GM23338 (cell line): ENCODE results near the gene SPOPL. TPM values are rescaled to one million over a fixed set of nuclear protein-coding genes. Genes with fewer than 3 reads are reported as not detected.

ENCODE experiments used
- ATAC-seq: fragments of 200-7000 bp; cut with Tn5 transposase; 3 replicates; pipeline ENCODE4 v1.9.1; 2020
- DNase-seq: peaks from one replicate; pipeline ENCODE4 v3.0.0-alpha.2; 2015; ENCODE audit warnings: low spot score
- H2AFZ ChIP-seq: fragments of 200-600 bp; sonication (generic); 2 replicates; pipeline ENCODE4 v1.8.0; 2016; ENCODE audit warnings: antibody characterized with exemption, mild to moderate bottlenecking, moderate library complexity
- H3F3A ChIP-seq: fragments of 200-600 bp; sonication (generic); replicated peaks from 2 replicates; pipeline ENCODE4 v1.8.0; 2017; ENCODE audit warnings: antibody characterized with exemption, mixed run types, low read depth
- H3K27ac ChIP-seq: fragments of 200-600 bp; sonication (generic); 2 replicates; pipeline ENCODE4 v1.6.1; 2016; ENCODE audit warnings: low read depth
- H3K27me3 ChIP-seq: fragments of 200-600 bp; sonication (generic); 2 replicates; pipeline ENCODE4 v1.8.0; 2016; ENCODE audit warnings: mild to moderate bottlenecking, mixed run types, moderate library complexity; ENCODE audit not compliant: insufficient read depth
- H3K36me3 ChIP-seq: fragments of 200-600 bp; sonication (generic); 2 replicates; pipeline ENCODE4 v1.8.0; 2016; ENCODE audit warnings: mild to moderate bottlenecking; ENCODE audit not compliant: insufficient read depth
- H3K4me1 ChIP-seq: fragments of 200-600 bp; sonication (generic); 2 replicates; pipeline ENCODE4 v1.8.0; 2016; ENCODE audit warnings: mild to moderate bottlenecking, moderate library complexity; ENCODE audit not compliant: insufficient read depth
- H3K4me2 ChIP-seq: fragments of 200-600 bp; sonication (generic); 2 replicates; pipeline ENCODE4 v1.7.1; 2017; ENCODE audit warnings: mixed run types
- H3K4me3 ChIP-seq: fragments of 200-600 bp; sonication (generic); 2 replicates; pipeline ENCODE4 v1.6.1; 2016; ENCODE audit warnings: mixed run types
- H3K79me2 ChIP-seq: fragments of 200-600 bp; sonication (generic); replicated peaks from 2 replicates; pipeline ENCODE4 v1.8.0; 2017; ENCODE audit warnings: mild to moderate bottlenecking; ENCODE audit not compliant: insufficient read depth
- H3K9me2 ChIP-seq: fragments of 200-600 bp; sonication (generic); 2 replicates; pipeline ENCODE4 v1.8.0; 2017; ENCODE audit not compliant: insufficient read depth
- H4K20me1 ChIP-seq: fragments of 200-600 bp; sonication (generic); replicated peaks from 2 replicates; pipeline ENCODE4 v1.8.0; 2017; ENCODE audit warnings: mild to moderate bottlenecking; ENCODE audit not compliant: insufficient read depth
- H3K27ac Mint-ChIP-seq: 2 replicates; pipeline ENCODE4 v1.8.0; 2020; ENCODE audit warnings: inconsistent platforms, mild to moderate bottlenecking, moderate library complexity, mixed read lengths
- H3K27me3 Mint-ChIP-seq: 3 replicates; pipeline ENCODE4 v1.8.0; 2022; ENCODE audit warnings: low read depth, mild to moderate bottlenecking, moderate library complexity, mixed read lengths, inconsistent platforms; ENCODE audit not compliant: insufficient read depth, poor library complexity
- H3K36me3 Mint-ChIP-seq: 3 replicates; pipeline ENCODE4 v1.8.0; 2021; ENCODE audit warnings: low read depth, mild to moderate bottlenecking, inconsistent platforms, moderate library complexity, mixed read lengths
- H3K4me1 Mint-ChIP-seq: 3 replicates; pipeline ENCODE4 v1.8.0; 2020; ENCODE audit warnings: mild to moderate bottlenecking, inconsistent platforms, mixed read lengths
- H3K4me3 Mint-ChIP-seq: 3 replicates; pipeline ENCODE4 v1.8.0; 2021; ENCODE audit warnings: moderate library complexity, mild to moderate bottlenecking, inconsistent platforms, mixed read lengths
- H3K9me3 Mint-ChIP-seq: 3 replicates; pipeline ENCODE4 v1.8.0; 2020; ENCODE audit warnings: moderate library complexity, mild to moderate bottlenecking, inconsistent platforms, mixed read lengths
- CREB1 ChIP-seq: fragments of 250-450 bp; sonication (Bioruptor Pico); IDR thresholded peaks from 2 replicates; pipeline ENCODE4 v1.5.0; 2020; ENCODE audit warnings: low read depth, mild to moderate bottlenecking, moderate library complexity
- EZH2 ChIP-seq: fragments of 200-600 bp; sonication (generic); IDR thresholded peaks from one replicate; pipeline ENCODE4 v1.8.0; 2017; ENCODE audit warnings: antibody characterized with exemption, mild to moderate bottlenecking, low read depth; ENCODE audit not compliant: unreplicated experiment
- EZH2phosphoT487 ChIP-seq: fragments of 200-600 bp; sonication (generic); IDR thresholded peaks from one replicate; pipeline ENCODE4 v1.8.1; 2018; ENCODE audit warnings: antibody characterized with exemption; ENCODE audit not compliant: unreplicated experiment
- JUNB ChIP-seq: IDR thresholded peaks from one replicate; pipeline ENCODE4 v1.6.1; 2016; ENCODE audit warnings: antibody characterized with exemption; ENCODE audit not compliant: unreplicated experiment
- NANOG ChIP-seq: IDR thresholded peaks from 2 replicates; pipeline ENCODE4 v1.6.1; 2016; ENCODE audit warnings: antibody characterized with exemption, borderline replicate concordance
- POLR2AphosphoS5 ChIP-seq: IDR thresholded peaks from 2 replicates; pipeline ENCODE4 v1.6.1; 2016; ENCODE audit warnings: antibody characterized with exemption, low read depth
- STAT1 ChIP-seq: IDR thresholded peaks from one replicate; pipeline ENCODE4 v1.6.1; 2016; ENCODE audit warnings: antibody characterized with exemption; ENCODE audit not compliant: unreplicated experiment
- ZNF114 ChIP-seq: fragments of 250-450 bp; sonication (Bioruptor Pico); IDR thresholded peaks from 2 replicates; pipeline ENCODE4 v1.5.0; 2020; ENCODE audit warnings: mild to moderate bottlenecking, moderate library complexity
- ZNF331 ChIP-seq: fragments of 250-450 bp; sonication (Bioruptor Pico); IDR thresholded peaks from 2 replicates; pipeline ENCODE4 v1.5.0; 2020; ENCODE audit warnings: low read depth, mild to moderate bottlenecking, moderate library complexity
- polyA plus RNA-seq: library from polyadenylated mRNA; unstranded; fragments of >200 nt; fragmentation: Nextera tagmentation; extraction: Ambion mirVana; gene quantifications from 2 replicates; pipeline ENCODE4 v1.2.1, GENCODE V29; 2016
- total RNA-seq: library from RNA; depleted of rRNA; stranded (reverse); fragments of >200 nt; shearing (Covaris generic); gene quantifications from 2 replicates; pipeline ENCODE4 v1.2.3, GENCODE V29; 2014
- TF ChIP-seq, protein P1 (sequence below): IDR thresholded peaks from 2 replicates; pipeline ENCODE4 v1.6.1; 2016; ENCODE audit warnings: antibody characterized with exemption
- TF ChIP-seq, protein P2 (sequence below): fragments of 250-450 bp; sonication (Bioruptor Pico); IDR thresholded peaks from 2 replicates; pipeline ENCODE4 v1.5.0; 2020; ENCODE audit warnings: mild to moderate bottlenecking, moderate library complexity
- TF ChIP-seq, protein P3 (sequence below): IDR thresholded peaks from one replicate; pipeline ENCODE4 v1.6.1; 2018; ENCODE audit warnings: antibody characterized with exemption; ENCODE audit not compliant: unreplicated experiment
- TF ChIP-seq, protein P4 (sequence below), 2 experiments: fragments of 200-600 bp in 1 of 2; sonication (generic) in 1 of 2; conservative IDR thresholded peaks; 2 replicates each; pipeline versions ENCODE4 v1.5.1 to v1.6.1; 2016 to 2017; ENCODE audit warnings: antibody characterized with exemption in 2 of 2, low read depth in 2 of 2, mild to moderate bottlenecking in 2 of 2, moderate library complexity in 1 of 2

Gene SPOPL
- total and polyA plus RNA-seq, 2 experiments from 2014 or later = 4.5 to 15.4 TPM

DNA sequence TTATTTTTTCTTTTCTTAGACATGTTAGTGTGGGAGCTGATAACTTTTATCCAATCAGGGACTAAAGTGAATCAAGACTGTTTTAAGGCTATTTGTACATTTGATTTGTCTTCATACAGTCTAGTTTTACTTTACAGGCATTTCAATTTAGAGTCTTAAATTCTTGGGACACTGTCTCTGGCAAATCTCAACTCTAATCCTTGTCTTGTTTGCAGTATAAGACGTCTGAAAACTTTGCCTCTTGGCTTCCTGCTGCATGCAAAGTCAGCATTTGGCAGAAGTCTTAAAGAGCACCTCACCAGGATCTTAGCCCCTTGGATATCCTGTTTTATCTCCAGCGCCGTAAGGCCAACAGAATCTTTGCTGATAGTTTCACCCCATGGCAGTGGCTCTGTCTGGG, 30.3 kb downstream of the SPOPL start:
- Histone ChIP-seq H3K9me2 (no peaks in the 10 kb centered on the region), H3F3A (peaks cover 4% of the 10 kb centered on the region; the same call in 1 of the 2 replicates), H3K4me3 (no peak overlapping the region), H3K4me1 (peaks cover 17% of the 10 kb centered on the region), H4K20me1 (peaks cover 20% of the 10 kb centered on the region), H3K36me3 (no peaks in the 10 kb centered on the region), H3K27ac (no peak overlapping the region), H2AFZ (no peak overlapping the region), H3K4me2 (no peak overlapping the region), H3K79me2 (peaks cover 83% of the 10 kb centered on the region), H3K27me3 (no peaks in the 10 kb centered on the region)
- peaks cover 3% of the 10 kb centered on the region for H3K9me3 Mint-ChIP-seq
- peaks cover 9% of the 10 kb centered on the region for H3K36me3 Mint-ChIP-seq
- ATAC-seq (peak; percentile 51), DNase-seq (peak; percentile 51)
- peaks cover under 1% of the 10 kb centered on the region for H3K27me3 Mint-ChIP-seq
- TF ChIP-seq, protein P1, sequence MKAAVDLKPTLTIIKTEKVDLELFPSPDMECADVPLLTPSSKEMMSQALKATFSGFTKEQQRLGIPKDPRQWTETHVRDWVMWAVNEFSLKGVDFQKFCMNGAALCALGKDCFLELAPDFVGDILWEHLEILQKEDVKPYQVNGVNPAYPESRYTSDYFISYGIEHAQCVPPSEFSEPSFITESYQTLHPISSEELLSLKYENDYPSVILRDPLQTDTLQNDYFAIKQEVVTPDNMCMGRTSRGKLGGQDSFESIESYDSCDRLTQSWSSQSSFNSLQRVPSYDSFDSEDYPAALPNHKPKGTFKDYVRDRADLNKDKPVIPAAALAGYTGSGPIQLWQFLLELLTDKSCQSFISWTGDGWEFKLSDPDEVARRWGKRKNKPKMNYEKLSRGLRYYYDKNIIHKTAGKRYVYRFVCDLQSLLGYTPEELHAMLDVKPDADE = no peak
- no peak for TF ChIP-seq EZH2phosphoT487
- TF ChIP-seq, protein P2, sequence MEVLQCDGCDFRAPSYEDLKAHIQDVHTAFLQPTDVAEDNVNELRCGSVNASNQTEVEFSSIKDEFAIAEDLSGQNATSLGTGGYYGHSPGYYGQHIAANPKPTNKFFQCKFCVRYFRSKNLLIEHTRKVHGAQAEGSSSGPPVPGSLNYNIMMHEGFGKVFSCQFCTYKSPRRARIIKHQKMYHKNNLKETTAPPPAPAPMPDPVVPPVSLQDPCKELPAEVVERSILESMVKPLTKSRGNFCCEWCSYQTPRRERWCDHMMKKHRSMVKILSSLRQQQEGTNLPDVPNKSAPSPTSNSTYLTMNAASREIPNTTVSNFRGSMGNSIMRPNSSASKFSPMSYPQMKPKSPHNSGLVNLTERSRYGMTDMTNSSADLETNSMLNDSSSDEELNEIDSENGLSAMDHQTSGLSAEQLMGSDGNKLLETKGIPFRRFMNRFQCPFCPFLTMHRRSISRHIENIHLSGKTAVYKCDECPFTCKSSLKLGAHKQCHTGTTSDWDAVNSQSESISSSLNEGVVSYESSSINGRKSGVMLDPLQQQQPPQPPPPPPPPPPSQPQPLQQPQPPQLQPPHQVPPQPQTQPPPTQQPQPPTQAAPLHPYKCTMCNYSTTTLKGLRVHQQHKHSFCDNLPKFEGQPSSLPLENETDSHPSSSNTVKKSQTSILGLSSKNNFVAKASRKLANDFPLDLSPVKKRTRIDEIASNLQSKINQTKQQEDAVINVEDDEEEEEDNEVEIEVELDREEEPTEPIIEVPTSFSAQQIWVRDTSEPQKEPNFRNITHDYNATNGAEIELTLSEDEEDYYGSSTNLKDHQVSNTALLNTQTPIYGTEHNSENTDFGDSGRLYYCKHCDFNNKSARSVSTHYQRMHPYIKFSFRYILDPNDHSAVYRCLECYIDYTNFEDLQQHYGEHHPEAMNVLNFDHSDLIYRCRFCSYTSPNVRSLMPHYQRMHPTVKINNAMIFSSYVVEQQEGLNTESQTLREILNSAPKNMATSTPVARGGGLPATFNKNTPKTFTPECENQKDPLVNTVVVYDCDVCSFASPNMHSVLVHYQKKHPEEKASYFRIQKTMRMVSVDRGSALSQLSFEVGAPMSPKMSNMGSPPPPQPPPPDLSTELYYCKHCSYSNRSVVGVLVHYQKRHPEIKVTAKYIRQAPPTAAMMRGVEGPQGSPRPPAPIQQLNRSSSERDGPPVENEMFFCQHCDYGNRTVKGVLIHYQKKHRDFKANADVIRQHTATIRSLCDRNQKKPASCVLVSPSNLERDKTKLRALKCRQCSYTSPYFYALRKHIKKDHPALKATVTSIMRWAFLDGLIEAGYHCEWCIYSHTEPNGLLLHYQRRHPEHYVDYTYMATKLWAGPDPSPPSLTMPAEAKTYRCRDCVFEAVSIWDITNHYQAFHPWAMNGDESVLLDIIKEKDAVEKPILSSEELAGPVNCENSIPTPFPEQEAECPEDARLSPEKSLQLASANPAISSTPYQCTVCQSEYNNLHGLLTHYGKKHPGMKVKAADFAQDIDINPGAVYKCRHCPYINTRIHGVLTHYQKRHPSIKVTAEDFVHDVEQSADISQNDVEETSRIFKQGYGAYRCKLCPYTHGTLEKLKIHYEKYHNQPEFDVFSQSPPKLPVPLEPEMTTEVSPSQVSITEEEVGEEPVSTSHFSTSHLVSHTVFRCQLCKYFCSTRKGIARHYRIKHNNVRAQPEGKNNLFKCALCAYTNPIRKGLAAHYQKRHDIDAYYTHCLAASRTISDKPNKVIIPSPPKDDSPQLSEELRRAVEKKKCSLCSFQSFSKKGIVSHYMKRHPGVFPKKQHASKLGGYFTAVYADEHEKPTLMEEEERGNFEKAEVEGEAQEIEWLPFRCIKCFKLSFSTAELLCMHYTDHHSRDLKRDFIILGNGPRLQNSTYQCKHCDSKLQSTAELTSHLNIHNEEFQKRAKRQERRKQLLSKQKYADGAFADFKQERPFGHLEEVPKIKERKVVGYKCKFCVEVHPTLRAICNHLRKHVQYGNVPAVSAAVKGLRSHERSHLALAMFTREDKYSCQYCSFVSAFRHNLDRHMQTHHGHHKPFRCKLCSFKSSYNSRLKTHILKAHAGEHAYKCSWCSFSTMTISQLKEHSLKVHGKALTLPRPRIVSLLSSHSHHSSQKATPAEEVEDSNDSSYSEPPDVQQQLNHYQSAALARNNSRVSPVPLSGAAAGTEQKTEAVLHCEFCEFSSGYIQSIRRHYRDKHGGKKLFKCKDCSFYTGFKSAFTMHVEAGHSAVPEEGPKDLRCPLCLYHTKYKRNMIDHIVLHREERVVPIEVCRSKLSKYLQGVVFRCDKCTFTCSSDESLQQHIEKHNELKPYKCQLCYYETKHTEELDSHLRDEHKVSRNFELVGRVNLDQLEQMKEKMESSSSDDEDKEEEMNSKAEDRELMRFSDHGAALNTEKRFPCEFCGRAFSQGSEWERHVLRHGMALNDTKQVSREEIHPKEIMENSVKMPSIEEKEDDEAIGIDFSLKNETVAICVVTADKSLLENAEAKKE (CRISPR knock-in tag) = no peak
- no peak for TF ChIP-seq STAT1
- TF ChIP-seq, protein P3, sequence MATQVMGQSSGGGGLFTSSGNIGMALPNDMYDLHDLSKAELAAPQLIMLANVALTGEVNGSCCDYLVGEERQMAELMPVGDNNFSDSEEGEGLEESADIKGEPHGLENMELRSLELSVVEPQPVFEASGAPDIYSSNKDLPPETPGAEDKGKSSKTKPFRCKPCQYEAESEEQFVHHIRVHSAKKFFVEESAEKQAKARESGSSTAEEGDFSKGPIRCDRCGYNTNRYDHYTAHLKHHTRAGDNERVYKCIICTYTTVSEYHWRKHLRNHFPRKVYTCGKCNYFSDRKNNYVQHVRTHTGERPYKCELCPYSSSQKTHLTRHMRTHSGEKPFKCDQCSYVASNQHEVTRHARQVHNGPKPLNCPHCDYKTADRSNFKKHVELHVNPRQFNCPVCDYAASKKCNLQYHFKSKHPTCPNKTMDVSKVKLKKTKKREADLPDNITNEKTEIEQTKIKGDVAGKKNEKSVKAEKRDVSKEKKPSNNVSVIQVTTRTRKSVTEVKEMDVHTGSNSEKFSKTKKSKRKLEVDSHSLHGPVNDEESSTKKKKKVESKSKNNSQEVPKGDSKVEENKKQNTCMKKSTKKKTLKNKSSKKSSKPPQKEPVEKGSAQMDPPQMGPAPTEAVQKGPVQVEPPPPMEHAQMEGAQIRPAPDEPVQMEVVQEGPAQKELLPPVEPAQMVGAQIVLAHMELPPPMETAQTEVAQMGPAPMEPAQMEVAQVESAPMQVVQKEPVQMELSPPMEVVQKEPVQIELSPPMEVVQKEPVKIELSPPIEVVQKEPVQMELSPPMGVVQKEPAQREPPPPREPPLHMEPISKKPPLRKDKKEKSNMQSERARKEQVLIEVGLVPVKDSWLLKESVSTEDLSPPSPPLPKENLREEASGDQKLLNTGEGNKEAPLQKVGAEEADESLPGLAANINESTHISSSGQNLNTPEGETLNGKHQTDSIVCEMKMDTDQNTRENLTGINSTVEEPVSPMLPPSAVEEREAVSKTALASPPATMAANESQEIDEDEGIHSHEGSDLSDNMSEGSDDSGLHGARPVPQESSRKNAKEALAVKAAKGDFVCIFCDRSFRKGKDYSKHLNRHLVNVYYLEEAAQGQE = no peak
- no peak for TF ChIP-seq ZNF331 (CRISPR knock-in tag)
- TF ChIP-seq ZNF114 (CRISPR knock-in tag) = no peak
- TF ChIP-seq CREB1 (CRISPR knock-in tag) = no peak
- TF ChIP-seq JUNB = no peak
- TF ChIP-seq NANOG = no peak
- TF ChIP-seq POLR2AphosphoS5 = no peak
- TF ChIP-seq, protein P4, sequence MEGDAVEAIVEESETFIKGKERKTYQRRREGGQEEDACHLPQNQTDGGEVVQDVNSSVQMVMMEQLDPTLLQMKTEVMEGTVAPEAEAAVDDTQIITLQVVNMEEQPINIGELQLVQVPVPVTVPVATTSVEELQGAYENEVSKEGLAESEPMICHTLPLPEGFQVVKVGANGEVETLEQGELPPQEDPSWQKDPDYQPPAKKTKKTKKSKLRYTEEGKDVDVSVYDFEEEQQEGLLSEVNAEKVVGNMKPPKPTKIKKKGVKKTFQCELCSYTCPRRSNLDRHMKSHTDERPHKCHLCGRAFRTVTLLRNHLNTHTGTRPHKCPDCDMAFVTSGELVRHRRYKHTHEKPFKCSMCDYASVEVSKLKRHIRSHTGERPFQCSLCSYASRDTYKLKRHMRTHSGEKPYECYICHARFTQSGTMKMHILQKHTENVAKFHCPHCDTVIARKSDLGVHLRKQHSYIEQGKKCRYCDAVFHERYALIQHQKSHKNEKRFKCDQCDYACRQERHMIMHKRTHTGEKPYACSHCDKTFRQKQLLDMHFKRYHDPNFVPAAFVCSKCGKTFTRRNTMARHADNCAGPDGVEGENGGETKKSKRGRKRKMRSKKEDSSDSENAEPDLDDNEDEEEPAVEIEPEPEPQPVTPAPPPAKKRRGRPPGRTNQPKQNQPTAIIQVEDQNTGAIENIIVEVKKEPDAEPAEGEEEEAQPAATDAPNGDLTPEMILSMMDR (conservative IDR thresholded peaks at IDR 0.05; ENCODE audit: low read depth in 2 of 2) = no peak
- TF ChIP-seq EZH2 = no peak
- peak overlapping the region; percentile 64; the same call in 1 of the 2 replicates for H3K27ac Mint-ChIP-seq
- no peak overlapping the region for H3K4me3 Mint-ChIP-seq
- H3K4me1 Mint-ChIP-seq = peaks cover 41% of the 10 kb centered on the region
